ENCODE data around the gene PLSCR4.
"Not testable (repeated sequence)": the region's sequence is repeated elsewhere in the genome, so short reads cannot be mapped to it uniquely, and the experiment has no call there.

Gene PLSCR4

GRCh38 chr3:146250449-146251382, at the start of gene PLSCR4:
TSS of gene PLSCR4 (minus strand) at chr3:146251105. CDS start at chr3:146222071, 29,034 bp downstream.
- DNase-seq (ENCODE audit: low spot score), result peak; percentile 45
- no peak for TF ChIP-seq CTCF (IDR thresholded peaks at IDR 0.05; ENCODE audit: borderline replicate concordance, control extremely low read depth, extremely low read depth, insufficient read depth, missing control alignments)
- in situ Hi-C loops (cut with MboI; ENCODE audit: low sequenced_read_pairs, unreplicated experiment), result no loop called here

GRCh38 chr3:146293401-146293800, 42.5 kb upstream of the PLSCR4 start:
- DNase-seq (ENCODE audit: low spot score); in situ Hi-C loops (cut with MboI; ENCODE audit: low sequenced_read_pairs, unreplicated experiment): not testable (repeated sequence)

- in situ Hi-C loops (cut with MboI; ENCODE audit: low sequenced_read_pairs, unreplicated experiment), result no loop called here
- TF ChIP-seq CTCF (IDR thresholded peaks at IDR 0.05; ENCODE audit: borderline replicate concordance, control extremely low read depth, extremely low read depth, insufficient read depth, missing control alignments), result no peak
- no peak for DNase-seq (ENCODE audit: low spot score)
Measured at GRCh38 chr3:146283781-146284445, 33.0 kb upstream of the PLSCR4 start.

GRCh38 chr3:146280864-146281263, 30.0 kb upstream of the PLSCR4 start:
- no peak for DNase-seq (ENCODE audit: low spot score)
- no peak for TF ChIP-seq CTCF (IDR thresholded peaks at IDR 0.05; ENCODE audit: borderline replicate concordance, control extremely low read depth, extremely low read depth, insufficient read depth, missing control alignments)
- in situ Hi-C loops (cut with MboI; ENCODE audit: low sequenced_read_pairs, unreplicated experiment), result no loop called here

- no peak for TF ChIP-seq CTCF (IDR thresholded peaks at IDR 0.05; ENCODE audit: borderline replicate concordance, control extremely low read depth, extremely low read depth, insufficient read depth, missing control alignments)
- DNase-seq (ENCODE audit: low spot score), result no peak
- in situ Hi-C loops (cut with MboI; ENCODE audit: low sequenced_read_pairs, unreplicated experiment), result no loop called here
Measured at GRCh38 chr3:146279951-146280350, 29.0 kb upstream of the PLSCR4 start.

GRCh38 chr3:146279013-146279412, 28.1 kb upstream of the PLSCR4 start:
- no peak for TF ChIP-seq CTCF (IDR thresholded peaks at IDR 0.05; ENCODE audit: borderline replicate concordance, control extremely low read depth, extremely low read depth, insufficient read depth, missing control alignments)
- DNase-seq (ENCODE audit: low spot score), result no peak
- in situ Hi-C loops (cut with MboI; ENCODE audit: low sequenced_read_pairs, unreplicated experiment), result no loop called here
